GM21528 (cell line): ENCODE data around the gene CSTA.

Experiments used
- ATAC-seq: cut with Tn5 transposase; IDR thresholded peaks from one replicate; pipeline ENCODE4 v1.9.1; 2021; ENCODE audit warnings: mild to moderate bottlenecking, moderate library complexity; ENCODE audit not compliant: unreplicated experiment, low FRiP score

Gene CSTA

GRCh38 chr3:122324871-122325323, at the start of gene CSTA:
TSS of gene CSTA (plus strand) at chr3:122325248. CDS start at chr3:122325293, 45 bp downstream.
- no peak for ATAC-seq

- ATAC-seq = no peak
Observed at GRCh38 chr3:122281891-122282290, 43.2 kb upstream of the CSTA start.

GRCh38 chr3:122283796-122284445, 41.1 kb upstream of the CSTA start:
- ATAC-seq = no peak

- ATAC-seq = no peak
Observed at GRCh38 chr3:122284486-122284885, 40.6 kb upstream of the CSTA start.

GRCh38 chr3:122294359-122294758, 30.7 kb upstream of the CSTA start:
- no peak for ATAC-seq

GRCh38 chr3:122295266-122296062, 29.6 kb upstream of the CSTA start:
- no peak for ATAC-seq

GRCh38 chr3:122298239-122298638, 26.8 kb upstream of the CSTA start:
- ATAC-seq = peak; percentile 76

- ATAC-seq = no peak
Observed at GRCh38 chr3:122299215-122299614, 25.8 kb upstream of the CSTA start.

GRCh38 chr3:122299872-122300460, 25.1 kb upstream of the CSTA start:
- no peak for ATAC-seq

GRCh38 chr3:122301063-122301462, 24.0 kb upstream of the CSTA start:
- peak; percentile 47 for ATAC-seq

GRCh38 chr3:122305818-122306621, 19.0 kb upstream of the CSTA start:
- ATAC-seq = no peak

GRCh38 chr3:122306622-122306953, 18.5 kb upstream of the CSTA start:
- ATAC-seq = no peak

GRCh38 chr3:122307094-122307687, 17.9 kb upstream of the CSTA start:
- no peak for ATAC-seq

GRCh38 chr3:122307976-122308375, 17.1 kb upstream of the CSTA start:
- ATAC-seq = no peak

GRCh38 chr3:122310361-122310760, 14.7 kb upstream of the CSTA start:
- no peak for ATAC-seq

- no peak for ATAC-seq
Observed at GRCh38 chr3:122312826-122313225, 12.2 kb upstream of the CSTA start.

GRCh38 chr3:122313281-122313680, 11.8 kb upstream of the CSTA start:
- ATAC-seq = no peak

GRCh38 chr3:122314228-122314876, 10.7 kb upstream of the CSTA start:
- ATAC-seq = no peak

GRCh38 chr3:122315619-122316018, 9.4 kb upstream of the CSTA start:
- ATAC-seq = no peak

- no peak for ATAC-seq
Observed at GRCh38 chr3:122316368-122316767, 8.7 kb upstream of the CSTA start.
